HCT116 (cell line): Measurements from ENCODE around the gene PTPA. TPM values are rescaled to one million over a fixed set of nuclear protein-coding genes. Genes with fewer than 3 reads are reported as not detected.

Experiments
- ATAC-seq: fragments of 200-7000 bp; cut with Tn5 transposase; 2 replicates; pipeline ENCODE4 v1.9.1; 2020; ENCODE audit warnings: mild to moderate bottlenecking, moderate library complexity
- BruUV-seq: library from RNA; stranded (reverse); fragments of 400-500 nt; replicated peaks from 2 replicates; lab custom pipeline; 2021; lab: Mats Ljungman, UMichigan
- CTCF ChIA-PET: fragments of 300-600 bp; sonication (Branson Sonifier 250); formaldehyde crosslinking; loops from one replicate; lab custom pipeline; 2021; ENCODE audit warnings: antibody characterized with exemption; lab: Charles Lee
- POLR2A ChIA-PET: fragments of 300-600, 350-600 bp; sonication (Branson Sonifier 250); formaldehyde crosslinking; loops from one replicate; lab custom pipeline; 2021; ENCODE audit warnings: antibody characterized with exemption; lab: Charles Lee
- RAD21 ChIA-PET, 2 experiments: fragments of 300-600 bp; sonication (Branson Sonifier 250); formaldehyde crosslinking; loops; one replicate each; lab custom pipeline; 2023; ENCODE audit warnings: low total read pairs in 2 of 2; ENCODE audit not compliant: uncharacterized antibody in 2 of 2, unreplicated experiment in 2 of 2, low non-redundant PET in 1 of 2; lab: Charles Lee
- DNase-seq: peaks from one replicate; pipeline ENCODE4 v3.0.0-alpha.2; 2010; ENCODE audit warnings: low read depth, low spot score
- H2AFZ ChIP-seq: fragments of 200-600 bp; shearing (Covaris generic), sonication (generic); 2 replicates; pipeline ENCODE4 v1.6.1; 2017; ENCODE audit warnings: low read depth, mixed run types, mixed read lengths, antibody characterized with exemption, low read length; ENCODE audit not compliant: poor library complexity, severe bottlenecking
- H3K27ac ChIP-seq: 2 replicates; pipeline ENCODE4 v1.5.1; 2012; ENCODE audit warnings: low read depth, low read length
- H3K27me3 ChIP-seq: fragments of 200-600 bp; sonication (generic); 2 replicates; pipeline ENCODE4 v1.6.1; 2016; ENCODE audit warnings: mixed run types, low read length, mixed read lengths; ENCODE audit not compliant: insufficient read depth
- H3K36me3 ChIP-seq, 2 experiments: fragments of 200-500 bp in 1 of 2; fragments of 200-600 bp in 1 of 2; sonication (Bioruptor generic) in 1 of 2; sonication (generic) in 1 of 2; 2 replicates each; pipeline versions ENCODE4 v1.5.1 to v1.6.1; 2014 to 2016; ENCODE audit warnings: low read length in 2 of 2, inconsistent platforms in 1 of 2, mixed read lengths in 1 of 2, mixed run types in 1 of 2; ENCODE audit not compliant: insufficient read depth in 2 of 2, control insufficient read depth in 1 of 2
- H3K4me1 ChIP-seq, 2 experiments: fragments of 200-600 bp in 1 of 2; sonication (generic) in 1 of 2; 2 replicates each; pipeline versions ENCODE4 v1.5.1 to v1.6.1; 2012 to 2017; ENCODE audit warnings: low read length in 2 of 2, inconsistent platforms in 1 of 2, mild to moderate bottlenecking in 1 of 2, mixed read lengths in 1 of 2, mixed run types in 1 of 2, moderate library complexity in 1 of 2; ENCODE audit not compliant: insufficient read depth in 2 of 2, control insufficient read depth in 1 of 2
- H3K4me2 ChIP-seq: fragments of 200-600 bp; sonication (generic); 2 replicates; pipeline ENCODE4 v1.6.1; 2017; ENCODE audit warnings: mixed run types, low read length, mixed read lengths
- H3K4me3 ChIP-seq, 2 experiments: fragments of 200-600 bp in 1 of 2; sonication (generic) in 1 of 2; replicated peaks in 1 of 2; 2 replicates each; pipeline ENCODE4 v1.5.1; 2011 to 2016; ENCODE audit warnings: low read length in 2 of 2, control low read depth in 1 of 2, low read depth in 1 of 2, mild to moderate bottlenecking in 1 of 2, mixed read lengths in 1 of 2, mixed run types in 1 of 2
- H3K79me2 ChIP-seq: fragments of 200-600 bp; sonication (generic); 2 replicates; pipeline ENCODE4 v1.6.1; 2017; ENCODE audit warnings: mild to moderate bottlenecking, mixed run types, low read length, moderate library complexity, mixed read lengths; ENCODE audit not compliant: insufficient read depth
- H3K9ac ChIP-seq: fragments of 200-600 bp; sonication (generic); 2 replicates; pipeline ENCODE4 v1.6.1; 2016; ENCODE audit warnings: low read length, mixed read lengths
- H3K9me2 ChIP-seq: fragments of 200-600 bp; sonication (generic), shearing (Covaris generic); 2 replicates; pipeline ENCODE4 v1.6.1; 2017; ENCODE audit warnings: mixed run types, mild to moderate bottlenecking, moderate library complexity; ENCODE audit not compliant: insufficient read depth
- H3K9me3 ChIP-seq, 2 experiments: fragments of 200-500 bp in 1 of 2; fragments of 200-600 bp in 1 of 2; sonication (Bioruptor generic) in 1 of 2; sonication (generic) in 1 of 2; 2 replicates each; pipeline ENCODE4 v1.6.1; 2014 to 2017; ENCODE audit warnings: low read length in 2 of 2, mixed read lengths in 2 of 2, inconsistent platforms in 1 of 2, low read depth in 1 of 2, mild to moderate bottlenecking in 1 of 2, mixed run types in 1 of 2, moderate library complexity in 1 of 2; ENCODE audit not compliant: control insufficient read depth in 1 of 2, insufficient read depth in 1 of 2
- H4K20me1 ChIP-seq: fragments of 200-600 bp; sonication (generic), shearing (Covaris generic); 2 replicates; pipeline ENCODE4 v1.6.1; 2017; ENCODE audit warnings: mixed run types, mild to moderate bottlenecking, moderate library complexity; ENCODE audit not compliant: insufficient read depth
- CBX3 ChIP-seq: IDR thresholded peaks from 2 replicates; pipeline ENCODE4 v1.6.1; 2012; ENCODE audit warnings: low read depth
- CEBPB ChIP-seq: IDR thresholded peaks from 2 replicates; pipeline ENCODE4 v1.6.1; 2012; ENCODE audit warnings: low read depth
- EZH2 ChIP-seq: fragments of 200-600 bp; sonication (generic); IDR thresholded peaks from 2 replicates; pipeline ENCODE4 v1.6.1; 2017; ENCODE audit warnings: antibody characterized with exemption, mixed run types
- EZH2phosphoT487 ChIP-seq: fragments of 200-600 bp; IDR thresholded peaks from 2 replicates; pipeline ENCODE4 v1.6.1; 2018; ENCODE audit warnings: antibody characterized with exemption, borderline replicate concordance
- JUND ChIP-seq: IDR thresholded peaks from 2 replicates; pipeline ENCODE4 v1.6.1; 2012
- MAX ChIP-seq: IDR thresholded peaks from 2 replicates; pipeline ENCODE4 v1.6.1; 2012
- POLR2A ChIP-seq: IDR thresholded peaks from 2 replicates; pipeline ENCODE4 v1.7.0; 2011; ENCODE audit warnings: borderline replicate concordance; ENCODE audit not compliant: insufficient read depth, insufficient read length; ENCODE audit errors: extremely low read depth
- POLR2AphosphoS5 ChIP-seq: IDR thresholded peaks from 2 replicates; pipeline ENCODE4 v1.6.1; 2011; ENCODE audit warnings: mild to moderate bottlenecking, low read depth, low read length, moderate library complexity
- REST ChIP-seq: IDR thresholded peaks from 2 replicates; pipeline ENCODE4 v1.6.1; 2012; ENCODE audit warnings: low read depth
- SRF ChIP-seq: IDR thresholded peaks from 2 replicates; pipeline ENCODE4 v1.6.1; 2012; ENCODE audit warnings: low read depth
- ZBTB33 ChIP-seq: IDR thresholded peaks from 2 replicates; pipeline ENCODE4 v1.6.1; 2011; ENCODE audit warnings: mild to moderate bottlenecking, low read length, moderate library complexity; ENCODE audit not compliant: insufficient replicate concordance; ENCODE audit errors: extremely low read depth
- intact Hi-C: fragments of 100-400 bp; cut with micrococcal nuclease; formaldehyde crosslinking; loops from 2 replicates; pipeline ENCODE4 v1.10.0; 2022
- total RNA-seq: library from RNA; stranded (reverse); gene quantifications from one replicate; pipeline ENCODE4 v1.2.1, GENCODE V29; 2021; ENCODE audit not compliant: unreplicated experiment

The PTPA gene
- total RNA-seq, 1 experiment from 2014 or later, result 177 TPM

DNA sequence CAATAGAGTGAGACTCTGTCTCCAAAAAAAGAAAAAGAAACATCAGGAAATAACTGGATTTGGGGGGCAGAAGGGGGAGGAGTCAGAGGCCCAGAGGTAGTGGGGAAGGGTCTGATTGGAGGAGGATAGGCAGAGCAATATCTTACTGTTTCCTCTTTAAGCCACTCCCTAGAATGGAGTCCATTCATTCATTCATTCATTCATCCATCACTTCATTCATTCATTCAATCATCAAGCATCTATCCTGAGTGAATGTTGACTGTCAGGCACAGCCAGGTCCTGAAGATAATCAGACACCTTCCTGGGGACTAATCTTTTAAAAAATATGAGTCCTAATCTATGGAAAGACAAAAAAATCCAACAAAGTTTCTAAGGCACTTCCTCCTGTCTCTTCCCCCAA, 54.0 kb downstream of the PTPA start (continued):
- TF ChIP-seq CBX3 (no peak), MAX (no peak), EZH2phosphoT487 (no peak), JUND (no peak), CEBPB (no peak), SRF (no peak), EZH2 (no peak)

GRCh38 chr9:129166623-129167557, 55.7 kb downstream of the PTPA start:
- peak overlapping the region; percentile 69 for H3K9ac ChIP-seq
- POLR2A ChIA-PET, result interaction anchor here (0.5 to 4.1 kb wide), 9 partner anchors 11 to 571 kb away, joined by 3 to 24 read pairs (median 4); partner anchors contain the start of gene IER5L

More at GRCh38 chr9:129166623-129167557, 55.7 kb downstream of the PTPA start:
- DNase-seq (peak; percentile 63), ATAC-seq (peak; percentile 75)
- H3K4me1 ChIP-seq, result peaks cover 75 to 86% of the 10 kb centered on the region in 2 experiments
- H2AFZ ChIP-seq, result no peak overlapping the region
- RAD21 ChIA-PET, result interaction anchor here in 1 of 2 experiments (0.6 to 0.9 kb wide), 2 partner anchors 35 to 294 kb away, joined by 3 to 4 read pairs; no protein-coding TSS in a partner anchor
- no peaks in the 10 kb centered on the region for H3K79me2 ChIP-seq
- H3K4me3 ChIP-seq, result peak overlapping the region; percentile 56 to 57
- no peaks in the 10 kb centered on the region for H3K9me3 ChIP-seq
- TF ChIP-seq JUND (no peak), ZBTB33 (peak; percentile 29), POLR2A (no peak), REST (no peak), POLR2AphosphoS5 (peak; percentile 98)
- peak overlapping the region; percentile 91 for H3K27ac ChIP-seq
- CTCF ChIA-PET, result interaction anchor here (0.7 to 3.5 kb wide), 5 partner anchors 23 to 570 kb away, joined by 3 to 19 read pairs (median 3); partner anchors contain the start of gene NTMT1
- BruUV-seq, result TSS peak; percentile 74
- intact Hi-C loops, result loop anchor here (2.0 kb wide), 1 partner anchor 24 kb away; no protein-coding TSS in a partner anchor
- no peaks in the 10 kb centered on the region for H3K27me3 ChIP-seq
- peak overlapping the region; percentile 91 for H3K4me2 ChIP-seq
- H3K36me3 ChIP-seq, result no peaks in the 10 kb centered on the region
- H4K20me1 ChIP-seq, result no peaks in the 10 kb centered on the region
- no peaks in the 10 kb centered on the region for H3K9me2 ChIP-seq
